Measurements from ENCODE around the gene PRRC2A. TPM values are rescaled to one million over a fixed set of nuclear protein-coding genes. Genes with fewer than 3 reads are reported as not detected.

Gene PRRC2A
- total RNA-seq, 4 donors from 2014 or later = 67.1 to 133 (median 126) TPM

- H3K4me3 ChIP-seq = peak overlapping the region; percentile 75 to 81 (median 80)
- DNase-seq = peak in 2 of 3 donors; percentile 67 to 87
- peak overlapping the region; percentile 93 to 99 (median 98) for H3K27ac ChIP-seq
- TF ChIP-seq POLR2A (IDR thresholded peaks at IDR 0.05) (no peak), CTCF (IDR thresholded peaks at IDR 0.05) (no peak)
- no peaks in the 10 kb centered on the region for H3K27me3 ChIP-seq
- H3K36me3 ChIP-seq = peaks cover 0 to 40% (median 0%) of the 10 kb centered on the region in 3 donors
- peaks cover 0 to 36% (median 7%) of the 10 kb centered on the region in 4 donors for H3K4me1 ChIP-seq
- H3K9me3 ChIP-seq = no peaks in the 10 kb centered on the region
Measured at GRCh38 chr6:31651602-31652191, 31.2 kb downstream of the PRRC2A start.

GRCh38 chr6:31652925-31653724 is 32.6 kb downstream of the PRRC2A start:
- DNase-seq = peak in 2 of 3 donors; percentile 92 to 96
- peaks cover 0 to 38% (median 0%) of the 10 kb centered on the region in 3 donors for H3K36me3 ChIP-seq
- H3K27ac ChIP-seq = peak overlapping the region; percentile 93 to 99 (median 98)
- no peaks in the 10 kb centered on the region for H3K9me3 ChIP-seq
- peak overlapping the region; percentile 75 to 81 (median 80) for H3K4me3 ChIP-seq
- peaks cover 0 to 47% (median 8%) of the 10 kb centered on the region in 4 donors for H3K4me1 ChIP-seq
- TF ChIP-seq POLR2A (IDR thresholded peaks at IDR 0.05) (peak; percentile 31 to 88), CTCF (IDR thresholded peaks at IDR 0.05) (no peak)
- H3K27me3 ChIP-seq = no peaks in the 10 kb centered on the region

- TF ChIP-seq CTCF (IDR thresholded peaks at IDR 0.05) = no peak
- TF ChIP-seq POLR2A (IDR thresholded peaks at IDR 0.05) = no peak
- no peak for DNase-seq
- H3K27ac ChIP-seq = peak overlapping the region in 1 of 4 donors; percentile 45
Measured at GRCh38 chr6:31654574-31655348, 34.2 kb downstream of the PRRC2A start.

GRCh38 chr6:31655349-31656237 is 35.1 kb downstream of the PRRC2A start, which contains the start of gene APOM:
Gene APOM, plus strand, starts transcription at chr6:31655894. Its CDS starts 73 bp downstream, at chr6:31655967.
- Histone ChIP-seq H3K27ac (peak within 1 kb of the TSS in 1 of 4 donors; percentile 45), H3K36me3 (peaks cover 0 to 18% (median 0%) of the 10 kb centered on the region in 3 donors), H3K4me1 (peaks cover 7 to 64% (median 21%) of the 10 kb centered on the region in 4 donors), H3K9me3 (no peaks in the 10 kb centered on the region), H3K4me3 (peak within 1 kb of the TSS in 1 of 4 donors; percentile 15), H3K27me3 (no peaks in the 10 kb centered on the region)
- no peak for DNase-seq
- TF ChIP-seq CTCF (IDR thresholded peaks at IDR 0.05) (peak in 1 of 6 experiments; percentile 3), POLR2A (IDR thresholded peaks at IDR 0.05) (no peak)

More at GRCh38 chr6:31654574-31655348, 34.2 kb downstream of the PRRC2A start:
- peaks cover 7 to 63% (median 21%) of the 10 kb centered on the region in 4 donors for H3K4me1 ChIP-seq
- no peaks in the 10 kb centered on the region for H3K9me3 ChIP-seq
- no peak overlapping the region for H3K4me3 ChIP-seq
- H3K27me3 ChIP-seq = no peaks in the 10 kb centered on the region
- H3K36me3 ChIP-seq = peaks cover 0 to 24% (median 0%) of the 10 kb centered on the region in 3 donors
